Neuronal stem cell (in vitro differentiated cells): ENCODE results near the gene GTF2I. TPM values are rescaled to one million over a fixed set of nuclear protein-coding genes. Genes with fewer than 3 reads are reported as not detected.
A peak's percentile ranks its signal among the peaks of the same experiment; 100 is the strongest.

Experiments used
- DNase-seq: peaks from one replicate; pipeline ENCODE4 v3.0.0-alpha.2; 2013; ENCODE audit warnings: low spot score
- H2AFZ ChIP-seq: one replicate; pipeline ENCODE4 v1.6.1; 2013; ENCODE audit warnings: mild to moderate bottlenecking, low read length, inconsistent platforms
- H2AK5ac ChIP-seq: 2 replicates; pipeline ENCODE4 v1.6.1; 2013; ENCODE audit warnings: low read depth, mild to moderate bottlenecking, inconsistent platforms, low read length, moderate library complexity, mixed read lengths
- H2BK120ac ChIP-seq: 2 replicates; pipeline ENCODE4 v1.6.1; 2013; ENCODE audit warnings: low read depth, mild to moderate bottlenecking, inconsistent platforms, low read length, moderate library complexity, mixed read lengths
- H2BK12ac ChIP-seq: one replicate; pipeline ENCODE4 v1.6.1; 2013; ENCODE audit warnings: low read length, inconsistent platforms
- H2BK15ac ChIP-seq: 2 replicates; pipeline ENCODE4 v1.6.1; 2013; ENCODE audit warnings: mild to moderate bottlenecking, low read length, inconsistent platforms, mixed read lengths
- H2BK5ac ChIP-seq: one replicate; pipeline ENCODE4 v1.6.1; 2013; ENCODE audit warnings: inconsistent platforms, mild to moderate bottlenecking, low read length, moderate library complexity
- H3K14ac ChIP-seq: one replicate; pipeline ENCODE4 v1.6.1; 2013; ENCODE audit warnings: low read length, inconsistent platforms
- H3K18ac ChIP-seq: 2 replicates; pipeline ENCODE4 v1.6.1; 2013; ENCODE audit warnings: low read length, inconsistent platforms
- H3K23ac ChIP-seq: 2 replicates; pipeline ENCODE4 v1.6.1; 2013; ENCODE audit warnings: low read depth, mild to moderate bottlenecking, mixed read lengths, low read length, inconsistent platforms; ENCODE audit not compliant: poor library complexity
- H3K27ac ChIP-seq: replicated peaks from 3 replicates; pipeline ENCODE4 v1.5.1; 2013; ENCODE audit warnings: low read length, inconsistent platforms
- H3K27me3 ChIP-seq, 3 experiments: 2 replicates each; pipeline ENCODE4 v1.6.1; 2013; ENCODE audit warnings: low read length in 3 of 3, mild to moderate bottlenecking in 2 of 3, inconsistent platforms in 1 of 3, low read depth in 1 of 3, mixed read lengths in 1 of 3, moderate library complexity in 1 of 3; ENCODE audit not compliant: control insufficient read depth in 3 of 3, insufficient read depth in 3 of 3
- H3K36me3 ChIP-seq, 2 donors: replicated peaks in 1 of 2; 2 replicates each; pipeline ENCODE4 v1.6.1; 2013; ENCODE audit warnings: low read length in 2 of 2; ENCODE audit not compliant: control insufficient read depth in 2 of 2, insufficient read depth in 2 of 2
- H3K4ac ChIP-seq: 2 replicates; pipeline ENCODE4 v1.6.1; 2013; ENCODE audit warnings: inconsistent platforms, mild to moderate bottlenecking, low read length, moderate library complexity
- H3K4me1 ChIP-seq, 2 donors: 1 replicate in 1 of 2; 2 replicates in 1 of 2; pipeline ENCODE4 v1.6.1; 2013; ENCODE audit warnings: low read length in 2 of 2, low read depth in 1 of 2; ENCODE audit not compliant: control insufficient read depth in 2 of 2, insufficient read depth in 1 of 2
- H3K4me2 ChIP-seq: one replicate; pipeline ENCODE4 v1.6.1; 2013; ENCODE audit warnings: mild to moderate bottlenecking, low read length, inconsistent platforms; ENCODE audit not compliant: insufficient read depth, poor library complexity, severe bottlenecking
- H3K4me3 ChIP-seq, 2 donors: 2 replicates each; pipeline ENCODE4 v1.5.1; 2013; ENCODE audit warnings: low read length in 2 of 2, mild to moderate bottlenecking in 2 of 2, inconsistent platforms in 1 of 2, moderate library complexity in 1 of 2
- H3K79me1 ChIP-seq: one replicate; pipeline ENCODE4 v1.6.1; 2013; ENCODE audit warnings: low read depth, mild to moderate bottlenecking, inconsistent platforms, low read length, moderate library complexity
- H3K9ac ChIP-seq: one replicate; pipeline ENCODE4 v1.6.1; 2013; ENCODE audit warnings: mild to moderate bottlenecking, low read depth, low read length, inconsistent platforms; ENCODE audit not compliant: poor library complexity
- H3K9me3 ChIP-seq, 2 donors: replicated peaks in 1 of 2; 2 replicates each; pipeline versions ENCODE3 to v1.6.1; 2013; ENCODE audit warnings: low read length in 2 of 2, mild to moderate bottlenecking in 2 of 2, inconsistent platforms in 1 of 2, low read depth in 1 of 2, mixed read lengths in 1 of 2, moderate library complexity in 1 of 2; ENCODE audit not compliant: control insufficient read depth in 2 of 2, insufficient read depth in 1 of 2
- H4K8ac ChIP-seq: one replicate; pipeline ENCODE4 v1.6.1; 2013; ENCODE audit warnings: low read depth, mild to moderate bottlenecking, inconsistent platforms, low read length, moderate library complexity
- H4K91ac ChIP-seq: one replicate; pipeline ENCODE4 v1.6.1; 2013; ENCODE audit warnings: low read length, low read depth, mild to moderate bottlenecking, inconsistent platforms; ENCODE audit not compliant: poor library complexity
- WGBS, 2 donors: extraction: QIAGEN DNeasy Blood & Tissue Kit; methylation state at CpG; one replicate each; pipeline ENCODE4 v1.1.7; 2013; ENCODE audit warnings: missing lambda C conversion rate in 2 of 2, mixed read lengths in 1 of 2; ENCODE audit not compliant: insufficient read length in 2 of 2, insufficient replicate concordance in 1 of 2; ENCODE audit errors: extremely low coverage in 2 of 2; 5-methylcytosine and 5-hydroxymethylcytosine counted together
- polyA plus RNA-seq, 2 experiments: library from polyadenylated mRNA; stranded (reverse); fragments of 200-250 nt; gene quantifications; one replicate each; pipeline ENCODE4 v1.2.3, GENCODE V29; 2013

The GTF2I gene
- polyA plus RNA-seq (2013, experiment 1 of 2), result 277 TPM
- 283 TPM for polyA plus RNA-seq (2013, experiment 2 of 2)

DNA sequence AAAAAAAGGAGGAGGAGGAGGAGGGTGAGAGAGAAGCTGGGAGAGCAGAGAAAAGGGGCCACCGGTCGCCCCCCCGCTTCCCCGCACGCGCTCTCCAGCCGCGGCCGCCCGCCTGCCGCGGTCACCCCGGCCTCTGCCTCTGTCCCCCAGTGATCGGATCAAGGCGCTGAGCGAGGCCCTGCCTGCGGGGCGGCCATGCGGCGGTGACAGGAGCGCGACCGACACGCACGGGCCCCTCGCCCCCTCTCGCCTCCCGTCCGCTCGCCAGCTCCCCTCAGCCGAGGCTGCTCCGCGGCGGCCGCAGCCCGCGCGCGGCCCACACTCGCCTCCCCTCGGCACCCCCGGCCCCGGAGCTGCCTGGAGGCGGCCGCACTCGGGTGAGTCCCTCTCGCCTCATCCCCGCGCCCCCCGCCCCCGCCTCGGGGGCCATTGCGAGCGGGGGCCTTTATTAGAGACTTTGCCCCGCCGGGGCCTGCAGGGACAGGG is at the start of gene GTF2I:
Gene GTF2I, plus strand, starts transcription at position 27 of the 486 bp plus-strand sequence. CDS start 31,411 bp downstream, outside the sequence.
- Histone ChIP-seq H3K4me2 (peak within 1 kb of the TSS; percentile 72), H2AK5ac (peak within 1 kb of the TSS; percentile 100), H3K4me3 (peak within 1 kb of the TSS; percentile 94 to 100), H2BK5ac (peak within 1 kb of the TSS; percentile 99), H3K79me1 (no peaks in the 10 kb centered on the region), H2BK12ac (peak within 1 kb of the TSS; percentile 49), H3K27ac (peak within 1 kb of the TSS; percentile 99), H3K14ac (peak within 1 kb of the TSS; percentile 100), H3K9me3 (peaks cover 0 to 4% of the 10 kb centered on the region in 2 donors), H3K18ac (peak within 1 kb of the TSS; percentile 100), H3K36me3 (peaks cover 0 to 36% of the 10 kb centered on the region in 2 donors), H3K27me3 (no peaks in the 10 kb centered on the region), H2BK15ac (peak within 1 kb of the TSS; percentile 95), H3K4me1 (peaks cover 12 to 19% of the 10 kb centered on the region in 2 donors), H2AFZ (peak within 1 kb of the TSS; percentile 89), H4K91ac (peak within 1 kb of the TSS; percentile 97), H3K4ac (peak within 1 kb of the TSS; percentile 99), H3K9ac (peak within 1 kb of the TSS; percentile 100), H4K8ac (no peak within 1 kb of the TSS), H2BK120ac (peak within 1 kb of the TSS; percentile 99), H3K23ac (peak within 1 kb of the TSS; percentile 92)
- DNase-seq, result peak; percentile 75
- WGBS, 2 donors, result no CpG with 5 or more reads among the region's 56 CpGs

DNA sequence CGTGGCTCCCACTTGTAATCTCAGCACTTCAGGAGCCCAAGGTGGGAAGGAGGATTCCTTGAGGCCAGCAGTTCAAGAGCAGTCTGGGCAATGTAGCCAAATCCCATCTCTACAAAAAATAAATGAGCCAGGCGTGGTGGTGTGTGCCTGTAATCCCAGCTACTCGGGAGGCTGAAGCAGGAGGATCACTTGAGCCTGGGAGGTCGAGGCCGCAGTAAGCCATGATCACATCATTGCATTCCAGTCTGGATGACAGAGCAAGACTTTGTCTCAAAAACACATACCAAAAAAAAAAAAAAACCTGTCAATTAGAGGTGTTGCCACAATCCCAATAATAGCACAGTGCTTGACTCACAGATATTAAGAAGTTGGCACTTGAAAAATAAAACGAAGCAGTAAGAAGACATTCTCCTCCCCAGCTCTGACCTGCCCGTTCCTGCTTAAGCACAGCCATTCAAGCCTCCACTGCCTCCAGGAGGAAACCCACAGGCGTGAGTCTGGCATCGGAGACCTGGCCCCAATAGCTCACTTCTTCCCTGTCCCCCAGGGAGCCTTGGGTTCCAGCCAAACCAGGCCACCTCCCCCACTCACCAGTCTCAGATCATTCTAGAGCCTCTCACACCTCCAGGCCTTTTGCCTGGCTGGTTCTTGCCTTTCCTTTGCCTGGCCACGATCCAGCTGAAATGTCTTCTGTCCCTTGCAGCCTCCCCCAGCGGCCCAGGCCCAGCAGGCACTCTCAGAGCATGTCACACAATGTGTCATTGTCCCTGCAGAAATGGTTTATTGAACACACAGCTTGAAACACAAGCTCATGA is 45.3 kb upstream of the GTF2I start:
- H3K4me2 ChIP-seq, result no peak overlapping the region
- no peak overlapping the region for H2AK5ac ChIP-seq
- no peak overlapping the region for H4K91ac ChIP-seq
- H3K9ac ChIP-seq, result no peak overlapping the region
- no peak overlapping the region for H3K4ac ChIP-seq
- no CpG with 5 or more reads among the region's 11 CpGs for WGBS, 2 donors
- no peak overlapping the region for H2BK5ac ChIP-seq
- H2AFZ ChIP-seq, result peak overlapping the region; percentile 86
- H2BK15ac ChIP-seq, result no peak overlapping the region
- peaks cover 6 to 7% of the 10 kb centered on the region in 2 donors for H3K4me1 ChIP-seq
- peak overlapping the region; percentile 32 for H3K27ac ChIP-seq
- H3K23ac ChIP-seq, result no peak overlapping the region
- no peaks in the 10 kb centered on the region for H3K9me3 ChIP-seq
- H4K8ac ChIP-seq, result no peak overlapping the region
- H3K79me1 ChIP-seq, result no peaks in the 10 kb centered on the region
- H3K14ac ChIP-seq, result no peak overlapping the region
- peak overlapping the region; percentile 61 for H3K18ac ChIP-seq
- DNase-seq, result no peak
- H3K36me3 ChIP-seq, result no peaks in the 10 kb centered on the region
- H2BK12ac ChIP-seq, result no peak overlapping the region
- no peak overlapping the region for H3K4me3 ChIP-seq
- no peak overlapping the region for H2BK120ac ChIP-seq
- H3K27me3 ChIP-seq, result no peaks in the 10 kb centered on the region

DNA sequence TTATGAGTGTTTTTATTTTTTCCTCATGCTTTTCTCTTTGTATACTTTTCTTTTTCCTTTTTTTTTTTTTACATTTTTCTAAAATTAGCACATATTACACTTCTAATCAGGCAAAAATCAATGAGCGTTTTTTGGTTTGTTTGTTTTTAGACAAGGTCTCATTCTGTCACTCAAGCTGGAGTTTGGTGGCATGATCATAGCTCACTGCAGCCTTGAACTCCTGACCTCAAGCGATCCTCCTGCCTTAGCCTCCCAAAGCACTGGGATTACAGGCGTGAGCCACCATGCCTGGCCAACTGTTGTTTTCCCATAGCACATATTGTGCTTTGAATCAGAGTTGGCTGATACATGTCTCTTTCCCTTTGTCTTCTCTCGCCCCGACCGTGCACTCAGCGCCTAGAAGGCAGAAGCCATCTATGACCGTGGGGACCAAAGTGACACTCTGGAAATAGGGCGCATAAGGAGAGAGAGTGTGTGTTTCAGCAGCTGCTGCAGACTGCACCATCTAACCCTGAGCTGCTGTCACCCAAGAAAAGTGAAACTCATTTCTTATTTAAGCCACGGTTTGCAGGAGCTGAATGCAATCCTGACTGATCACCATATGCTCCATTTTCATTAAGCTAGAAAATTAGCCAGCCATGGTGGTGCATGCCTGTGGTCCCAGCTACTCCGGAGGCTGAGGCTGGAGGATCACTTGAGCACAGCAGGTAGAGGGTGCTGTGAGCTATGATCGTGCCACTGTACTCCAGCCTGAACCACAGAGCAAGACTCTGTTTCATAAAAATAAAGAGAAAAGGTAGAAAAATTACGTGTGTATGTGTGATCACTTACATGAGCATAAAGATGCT is 41.4 kb upstream of the GTF2I start:
- no peaks in the 10 kb centered on the region for H3K27me3 ChIP-seq
- no peak overlapping the region for H2BK5ac ChIP-seq
- H3K23ac ChIP-seq, result no peak overlapping the region
- no peaks in the 10 kb centered on the region for H3K9me3 ChIP-seq
- WGBS, 2 donors, result no CpG with 5 or more reads among the region's 13 CpGs
- peak overlapping the region; percentile 19 for H2BK15ac ChIP-seq
- H3K9ac ChIP-seq, result no peak overlapping the region
- DNase-seq, result no peak
- no peak overlapping the region for H2AFZ ChIP-seq
- H2BK12ac ChIP-seq, result no peak overlapping the region
- H3K4me1 ChIP-seq, result peaks cover 15% of the 10 kb centered on the region in 2 donors
- no peak overlapping the region for H3K4me3 ChIP-seq
- H3K36me3 ChIP-seq, result no peaks in the 10 kb centered on the region
- H3K14ac ChIP-seq, result no peak overlapping the region
- H3K79me1 ChIP-seq, result no peaks in the 10 kb centered on the region
- no peak overlapping the region for H4K91ac ChIP-seq
- no peak overlapping the region for H3K18ac ChIP-seq
- H3K4ac ChIP-seq, result no peak overlapping the region
- no peak overlapping the region for H3K4me2 ChIP-seq
- H3K27ac ChIP-seq, result no peak overlapping the region
- no peak overlapping the region for H2BK120ac ChIP-seq
- H4K8ac ChIP-seq, result no peak overlapping the region
- no peak overlapping the region for H2AK5ac ChIP-seq
